Activated T-helper 1 cell treated with anti-CD3 and anti-CD28 coated beads, Interleukin-2, amount 50 U/mL, for 16 hours (primary cell): ENCODE measurements around the gene DCAF10.
"Not testable (repeated sequence)": the region's sequence is repeated elsewhere in the genome, so short reads cannot be mapped to it uniquely, and the experiment has no call there.

ENCODE experiments used
- DNase-seq, 2 donors: peaks; one replicate each; pipeline ENCODE4 v3.0.0-alpha.2; 2020; ENCODE audit warnings: low read depth in 1 of 2, low spot score in 1 of 2

The DCAF10 gene

GRCh38 chr9:37800631-37801286, at the start of gene DCAF10:
Gene DCAF10, plus strand, starts transcription at chr9:37800797. Its CDS starts 70 bp downstream, at chr9:37800867.
- DNase-seq: peak; percentile 86

- DNase-seq: no peak
Observed at GRCh38 chr9:37751186-37751585, 49.4 kb upstream of the DCAF10 start.

- DNase-seq: not testable (repeated sequence)
Observed at GRCh38 chr9:37751704-37752103, 48.9 kb upstream of the DCAF10 start.

GRCh38 chr9:37752112-37752511, 48.5 kb upstream of the DCAF10 start:
- DNase-seq: not testable (repeated sequence)

GRCh38 chr9:37752642-37753488, 47.7 kb upstream of the DCAF10 start:
- no peak for DNase-seq

- peak; percentile 37 to 55 for DNase-seq
Observed at GRCh38 chr9:37753489-37754190, 47.0 kb upstream of the DCAF10 start, which contains the start of gene TRMT10B. Gene TRMT10B, plus strand, starts transcription at chr9:37753805. Its CDS starts 8,127 bp downstream, at chr9:37761932.

GRCh38 chr9:37758747-37759146, 41.9 kb upstream of the DCAF10 start:
- DNase-seq: no peak

GRCh38 chr9:37760416-37761161, 40.0 kb upstream of the DCAF10 start:
- no peak for DNase-seq

GRCh38 chr9:37761511-37761910, 39.1 kb upstream of the DCAF10 start:
- DNase-seq: no peak

GRCh38 chr9:37765263-37765662, 35.3 kb upstream of the DCAF10 start:
- not testable (repeated sequence) for DNase-seq

- DNase-seq: no peak
Observed at GRCh38 chr9:37769306-37769705, 31.3 kb upstream of the DCAF10 start.

- DNase-seq: no peak
Observed at GRCh38 chr9:37769995-37770394, 30.6 kb upstream of the DCAF10 start.

GRCh38 chr9:37775216-37775919, 25.2 kb upstream of the DCAF10 start:
- DNase-seq: no peak

- no peak for DNase-seq
Observed at GRCh38 chr9:37776328-37776727, 24.3 kb upstream of the DCAF10 start.

- no peak for DNase-seq
Observed at GRCh38 chr9:37778534-37778933, 22.1 kb upstream of the DCAF10 start.

- DNase-seq: no peak
Observed at GRCh38 chr9:37784291-37784615, 16.3 kb upstream of the DCAF10 start.

GRCh38 chr9:37784616-37785483, 15.7 kb upstream of the DCAF10 start, which contains the start of gene EXOSC3:
Gene EXOSC3, minus strand, starts transcription at chr9:37785064. Its CDS starts 20 bp downstream, at chr9:37785044.
- peak; percentile 76 to 82 for DNase-seq

GRCh38 chr9:37787059-37787458, 13.5 kb upstream of the DCAF10 start:
- DNase-seq: no peak

GRCh38 chr9:37788332-37788731, 12.3 kb upstream of the DCAF10 start:
- DNase-seq: no peak
